Measurements from ENCODE around the gene GCSH.
"Not testable (repeated sequence)": the region's sequence is repeated elsewhere in the genome, so short reads cannot be mapped to it uniquely, and the experiment has no call there.

GCSH gene

GRCh38 chr16:81095953-81096714, at the start of gene GCSH:
TSS of gene GCSH (minus strand) at chr16:81096395. CDS start at chr16:81096278, 117 bp downstream.
- DNase-seq: peak; percentile 65

- DNase-seq: no peak
Measured at GRCh38 chr16:81143921-81144471, 47.8 kb upstream of the GCSH start.

DNA sequence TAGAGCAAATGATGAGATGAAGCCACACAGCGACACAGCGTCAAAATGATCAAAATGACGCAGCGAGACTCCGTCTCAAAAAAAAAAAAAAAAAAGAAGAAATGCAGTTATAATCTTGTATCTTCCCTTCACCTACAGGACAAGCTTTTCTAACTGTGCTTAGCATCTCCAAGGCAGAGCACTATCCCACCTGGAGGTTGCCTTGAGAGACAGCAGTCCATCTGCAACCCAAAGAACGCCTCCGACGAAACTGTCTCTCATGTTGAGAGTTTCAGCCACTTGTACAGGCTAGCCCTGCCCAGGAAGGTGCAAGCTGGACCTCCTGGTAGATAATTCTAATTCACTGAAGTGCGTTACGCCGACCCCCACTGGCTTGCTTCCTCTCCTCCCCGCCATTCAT, 46.7 kb upstream of the GCSH start:
- no peak for DNase-seq

- no peak for DNase-seq
Measured at GRCh38 chr16:81140930-81141780, 45.0 kb upstream of the GCSH start.

GRCh38 chr16:81138831-81139557, 42.8 kb upstream of the GCSH start:
- no peak for DNase-seq

DNA sequence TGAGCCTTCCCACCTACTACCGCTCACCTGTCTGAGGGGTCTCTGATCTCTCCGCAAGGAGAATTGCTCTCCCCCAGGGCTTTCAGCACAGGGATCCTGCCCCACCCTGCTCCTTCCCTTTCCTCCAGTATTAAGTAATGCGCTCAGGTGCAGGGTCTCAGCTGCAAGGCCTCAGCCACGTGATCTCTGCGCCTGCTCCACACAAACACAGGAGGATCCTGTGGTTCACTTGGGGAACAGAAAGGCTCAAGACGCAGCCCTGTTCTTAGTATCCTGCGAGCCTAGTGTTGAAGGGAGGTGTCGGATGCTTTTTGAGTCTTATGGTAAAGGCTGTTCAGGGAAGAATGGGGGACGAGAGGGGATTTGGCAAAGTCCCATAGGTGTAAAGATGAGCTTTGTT, 41.6 kb upstream of the GCSH start:
- DNase-seq: no peak

DNA sequence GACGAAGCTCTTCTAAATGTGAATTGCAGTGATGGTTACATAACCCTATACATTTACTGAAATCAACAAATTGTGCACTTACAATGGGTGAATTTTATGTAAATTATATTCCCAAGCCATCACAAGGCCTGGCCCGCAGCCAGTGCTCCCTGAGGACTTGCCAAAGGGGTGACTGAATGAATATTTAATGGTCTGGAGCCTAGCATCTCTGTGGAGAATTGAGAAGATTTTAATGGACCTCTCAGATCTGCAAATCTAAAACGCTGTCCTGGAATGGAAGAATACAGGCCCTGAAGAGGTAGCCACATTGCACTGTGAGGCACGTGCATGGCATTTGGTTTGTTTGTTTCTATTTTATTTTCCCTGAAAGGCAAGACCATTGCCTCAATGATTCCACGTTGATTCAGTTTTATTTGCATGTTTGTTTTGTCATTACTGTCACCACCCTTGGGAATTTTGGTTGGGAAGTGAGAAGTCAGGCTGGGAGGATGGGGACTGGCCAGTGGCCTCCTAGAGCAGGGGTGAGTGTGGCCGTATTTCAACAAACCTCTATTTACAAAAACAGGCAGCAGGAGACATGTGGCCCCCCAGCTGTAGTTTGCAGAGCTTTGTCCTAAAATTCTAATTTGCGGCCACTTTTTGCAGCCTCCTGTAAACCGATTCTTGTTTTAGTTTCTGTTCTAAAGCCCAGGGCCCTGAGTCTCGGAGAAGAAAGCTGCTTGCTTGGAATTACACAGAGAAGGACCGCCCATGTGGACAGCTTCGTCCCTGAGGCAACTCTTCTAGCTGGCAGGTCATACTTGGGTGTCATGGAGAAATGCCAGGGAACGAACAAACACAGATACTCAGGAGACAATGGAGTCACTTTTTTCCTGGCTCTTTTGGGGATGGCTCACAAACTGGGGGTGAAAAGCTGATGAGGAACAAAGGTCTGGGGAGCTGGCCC, 40.5 kb upstream of the GCSH start:
- no peak for DNase-seq

- no peak for DNase-seq
Measured at GRCh38 chr16:81130126-81130525, 33.9 kb upstream of the GCSH start.

DNA sequence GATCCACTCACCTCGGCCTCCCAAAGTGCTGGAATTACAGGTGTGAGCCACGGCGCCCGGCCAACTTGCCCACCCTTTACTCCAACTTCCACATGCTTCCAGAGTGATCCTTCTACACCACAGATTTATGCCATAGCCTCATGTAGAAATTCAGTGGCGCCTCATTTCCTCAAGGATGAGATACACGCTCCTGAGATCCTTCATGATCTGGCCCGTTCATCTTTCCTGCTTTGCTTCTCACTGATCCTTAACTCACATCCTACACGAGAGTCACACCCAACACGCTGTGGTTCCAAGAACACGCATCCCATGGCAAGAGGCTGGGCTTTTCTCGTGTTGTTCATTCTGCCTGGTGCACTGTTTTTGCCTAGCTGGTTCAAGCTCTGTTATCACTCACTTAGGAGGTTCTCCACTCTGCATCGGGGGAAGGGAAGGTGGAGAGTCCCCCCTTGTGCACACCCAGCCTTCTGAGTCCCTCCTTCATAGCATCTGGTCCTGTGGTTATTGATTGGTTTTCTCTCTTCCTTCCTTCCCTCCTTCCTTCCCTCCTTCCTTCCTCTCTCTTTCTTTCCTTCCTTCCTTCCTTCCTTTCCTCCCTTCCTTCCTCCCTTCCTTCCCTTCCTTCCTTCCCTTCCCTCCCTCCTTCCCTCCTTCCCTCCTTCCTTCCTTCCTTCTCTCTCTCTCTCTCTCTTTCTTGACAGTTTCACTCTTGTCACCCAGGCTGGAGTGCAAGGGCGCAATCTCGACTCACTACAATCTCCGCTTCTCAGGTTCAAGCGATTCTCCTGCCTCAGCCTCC, 32.7 kb upstream of the GCSH start:
- no peak for DNase-seq

DNA sequence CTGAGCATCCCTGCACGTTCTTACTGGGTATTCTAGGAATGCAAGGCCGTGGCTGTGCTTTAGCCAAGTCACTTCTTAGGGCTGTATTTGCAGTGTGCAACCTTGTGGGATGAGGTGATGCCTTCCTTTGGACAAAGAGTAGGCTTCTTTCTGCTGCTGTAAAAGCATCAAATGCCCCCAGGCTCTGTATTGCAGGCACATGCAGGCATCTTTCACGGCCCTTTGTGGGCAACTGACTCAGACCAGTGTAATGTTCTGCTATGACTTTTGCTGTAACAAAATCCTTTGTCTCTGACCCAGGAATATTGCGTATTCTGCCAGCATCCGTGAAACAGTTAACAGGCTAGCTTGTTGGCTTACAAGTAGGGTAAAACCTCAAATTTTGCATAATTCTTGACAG, 30.9 kb upstream of the GCSH start:
- no peak for DNase-seq

- DNase-seq: no peak
Measured at GRCh38 chr16:81123092-81123852, 27.1 kb upstream of the GCSH start.

DNA sequence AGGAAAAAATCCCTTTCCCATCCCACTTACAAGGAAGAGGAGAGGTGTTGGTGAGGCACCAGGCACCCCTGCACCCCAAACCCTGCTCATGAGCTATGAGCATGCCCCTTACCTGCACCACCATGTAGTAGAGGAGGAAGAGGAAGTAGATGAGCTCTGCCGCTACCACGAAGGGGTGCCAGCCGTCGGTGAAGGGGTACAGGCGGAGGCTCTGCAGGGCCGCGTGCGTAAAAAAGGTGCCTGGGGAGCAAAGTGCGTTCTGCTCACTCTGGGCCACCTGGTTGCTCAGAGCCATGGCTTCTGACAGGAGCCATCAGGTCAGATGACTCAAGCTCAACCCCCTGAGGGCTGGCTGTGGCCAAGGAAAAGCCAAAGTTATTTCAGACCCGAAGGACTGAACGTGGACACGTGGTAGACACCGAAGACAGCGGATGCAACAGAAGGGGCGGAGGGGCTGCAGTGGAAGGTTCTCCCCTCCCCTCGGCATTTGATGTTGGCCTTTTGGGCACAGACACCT, 25.3 kb upstream of the GCSH start:
- DNase-seq: no peak

- DNase-seq: no peak
Measured at GRCh38 chr16:81117436-81117835, 21.2 kb upstream of the GCSH start.

DNA sequence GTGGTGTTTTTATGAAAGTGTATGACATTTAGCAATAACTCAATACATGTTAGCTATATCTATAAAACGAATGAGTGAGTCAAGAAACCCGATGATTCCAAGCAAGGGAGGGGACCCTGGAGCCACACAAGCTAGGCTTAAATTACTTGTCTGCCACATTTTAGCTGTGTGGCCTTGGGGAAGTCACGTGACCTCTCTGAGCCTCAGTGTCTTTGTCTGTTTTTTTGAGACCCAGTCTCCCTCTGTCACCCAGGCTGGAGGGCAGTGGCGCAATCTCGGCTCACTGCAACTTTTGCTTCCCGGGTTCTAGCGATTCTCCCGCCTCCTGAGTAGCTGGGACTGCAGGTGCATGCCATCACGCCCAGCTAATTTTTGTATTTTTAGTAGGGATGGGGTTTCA, 20.1 kb upstream of the GCSH start:
- no peak for DNase-seq

DNA sequence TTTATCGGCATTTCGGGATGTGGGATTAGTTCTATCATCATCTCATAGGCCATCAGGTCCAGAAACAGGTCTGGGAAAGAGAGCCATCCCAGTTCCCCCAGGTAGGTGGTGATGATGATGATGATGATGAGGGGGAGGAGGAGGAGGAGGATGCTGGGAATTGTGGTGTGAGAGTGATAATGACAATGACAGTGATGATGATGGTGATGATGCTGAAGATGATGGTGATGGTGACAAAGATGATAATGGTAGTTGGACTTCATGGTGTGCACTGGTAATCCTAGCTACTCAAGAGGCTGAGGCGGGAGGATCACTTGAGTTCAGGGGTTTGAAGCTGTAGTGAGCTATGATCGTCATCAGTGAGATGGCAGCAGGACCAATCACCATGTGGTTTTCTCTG, 16.3 kb upstream of the GCSH start:
- DNase-seq: no peak

GRCh38 chr16:81109274-81109673, 13.1 kb upstream of the GCSH start:
- DNase-seq: not testable (repeated sequence)

DNA sequence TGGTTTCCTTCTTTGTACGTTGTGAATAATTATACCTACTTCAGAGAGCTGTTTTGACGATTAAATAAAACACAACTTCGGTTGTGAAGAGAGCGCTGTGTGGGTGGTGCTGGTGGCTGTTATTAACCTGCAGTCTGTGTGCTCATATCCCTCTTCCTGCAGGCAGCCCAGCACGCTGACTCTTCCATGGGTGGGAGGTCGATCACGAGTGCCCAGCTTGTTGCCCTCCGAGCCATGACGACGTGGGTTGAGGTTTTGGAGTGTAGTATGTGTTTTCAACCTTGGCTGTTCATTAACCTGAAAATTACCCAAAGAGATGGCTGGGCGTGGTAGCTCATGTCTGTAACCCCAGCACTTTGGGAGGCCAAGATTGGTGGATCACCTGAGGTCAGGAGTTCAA, 11.3 kb upstream of the GCSH start:
- DNase-seq: no peak

DNA sequence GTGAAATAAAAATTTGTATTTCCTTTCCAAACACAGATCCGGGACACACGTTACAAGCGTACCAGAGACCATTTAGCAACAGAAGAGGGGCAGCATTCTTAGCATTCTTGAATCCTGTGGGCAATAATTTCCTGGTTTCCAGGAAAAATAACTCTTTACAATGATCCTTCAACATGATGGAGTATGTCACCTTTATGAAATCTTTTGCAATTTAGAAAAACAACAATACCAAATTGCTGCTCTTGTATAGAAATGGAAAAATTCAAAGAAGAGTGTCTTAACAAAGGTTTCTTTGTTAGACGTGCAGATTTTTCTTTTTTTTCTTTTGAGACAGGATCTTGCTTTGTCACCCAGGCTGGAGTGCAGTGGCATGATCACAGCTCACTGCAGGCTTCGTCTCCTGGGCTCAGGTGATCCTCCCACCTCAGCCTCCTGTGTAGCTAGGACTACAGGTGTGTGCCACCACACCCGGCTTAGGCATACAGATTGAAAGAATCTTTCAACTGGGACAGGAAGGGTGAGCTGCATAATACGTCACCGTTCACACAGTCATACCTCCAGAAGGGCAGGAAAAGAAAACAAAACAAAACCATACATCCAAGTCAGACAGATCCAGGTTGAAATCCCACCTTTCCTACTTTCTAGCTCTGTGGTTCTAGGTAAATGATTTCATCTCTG, 10.8 kb upstream of the GCSH start:
- no peak for DNase-seq

DNA sequence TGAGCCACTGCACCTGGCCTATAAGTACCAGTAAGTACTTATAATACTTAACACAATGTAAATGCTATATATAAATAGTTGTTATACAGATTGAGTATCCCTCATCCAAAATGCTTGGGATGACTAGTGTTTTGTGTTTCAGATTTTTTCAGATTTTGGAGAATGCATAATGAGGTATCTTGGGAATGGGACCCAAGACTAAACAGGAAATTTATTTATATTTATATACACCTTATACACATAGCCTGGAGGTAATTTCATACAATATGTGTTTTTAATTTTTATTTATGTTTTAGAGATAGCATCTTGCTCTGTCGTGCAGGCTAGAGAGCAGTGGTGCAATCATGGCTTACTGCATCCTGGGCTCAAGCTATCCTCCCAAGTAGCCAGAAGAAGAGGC, 9.8 kb upstream of the GCSH start:
- DNase-seq: no peak

DNA sequence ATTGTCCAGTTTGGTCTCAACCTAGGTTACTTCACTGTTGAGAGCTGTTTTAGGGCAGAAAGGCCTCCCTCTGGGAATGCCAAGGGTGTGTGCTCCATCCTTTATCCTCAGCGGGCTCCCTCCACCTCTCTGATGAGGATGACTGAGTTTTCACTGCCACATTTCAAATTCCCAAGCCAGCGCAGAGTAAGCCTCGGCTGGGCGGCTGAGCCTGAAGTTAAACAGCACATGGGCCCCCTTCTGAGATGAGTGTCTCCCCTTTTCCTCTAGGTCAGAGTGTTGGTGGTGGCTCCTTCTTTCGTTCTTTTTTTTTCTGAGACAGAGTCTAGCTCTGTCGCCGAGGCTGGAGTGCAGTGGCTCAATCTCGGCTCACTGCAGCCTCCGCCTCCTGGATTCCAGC, 5.5 kb upstream of the GCSH start:
- no peak for DNase-seq

All from NCI-H187 treated with DMSO at 0.1 percent for 48 hours (cell line).